Adrenal gland (tissue), 12 donors: ENCODE results near the gene PAMR1. TPM values are rescaled to one million over a fixed set of nuclear protein-coding genes. Genes with fewer than 3 reads are reported as not detected.

Experiments used
- DNase-seq, 7 donors: peaks; one replicate each; pipeline ENCODE4 v3.0.0-alpha.2; 2019 to 2020
- H3K27ac ChIP-seq, 5 donors: fragments of 200-600 bp; sonication (generic) in 4 of 5; 1 replicate in 3 of 5; 2 replicates in 2 of 5; pipeline versions ENCODE4 v1.5.1 to v1.8.0; 2016 to 2020; ENCODE audit warnings: mild to moderate bottlenecking in 1 of 5
- H3K27me3 ChIP-seq: fragments of 200-600 bp; 2 replicates; pipeline ENCODE4 v1.8.0; 2021
- H3K36me3 ChIP-seq, 2 donors: fragments of 200-600 bp; replicated peaks in 1 of 2; 1 replicate in 1 of 2; 2 replicates in 1 of 2; pipeline versions ENCODE4 v1.5.1 to v1.8.0; 2018 to 2022
- H3K4me1 ChIP-seq, 2 donors: fragments of 200-600 bp; replicated peaks in 1 of 2; 1 replicate in 1 of 2; 2 replicates in 1 of 2; pipeline versions ENCODE4 v1.5.1 to v1.8.0; 2018 to 2021
- H3K4me3 ChIP-seq, 4 donors: fragments of 200-600 bp; sonication (generic) in 3 of 4; one replicate each; pipeline ENCODE4 v1.5.1; 2016 to 2018
- H3K9me3 ChIP-seq, 3 donors: fragments of 200-600 bp; sonication (generic) in 1 of 3; replicated peaks in 1 of 3; 1 replicate in 2 of 3; 2 replicates in 1 of 3; pipeline versions ENCODE4 v1.5.1 to v1.8.0; 2016 to 2021
- POLR2A ChIP-seq, 2 donors: fragments of 450-650 bp; IDR thresholded peaks; one replicate each; pipeline ENCODE4 v1.6.1; 2017; ENCODE audit warnings: antibody characterized with exemption in 2 of 2, mild to moderate bottlenecking in 2 of 2, moderate library complexity in 1 of 2
- WGBS, 4 donors: extraction: QIAGEN DNeasy Blood & Tissue Kit in 2 of 4; methylation state at CpG; one replicate each; pipeline versions ENCODE4 v1.1.5 to v1.1.7; 2013 to 2017; 5-methylcytosine and 5-hydroxymethylcytosine counted together
- intact Hi-C, 2 donors: fragments of 100-400 bp; cut with DNase I; formaldehyde crosslinking; loops; one replicate each; pipeline versions ENCODE4 v1.14.1 to v1.15.0; 2022 to 2023
- polyA plus RNA-seq, 3 donors: library from polyadenylated mRNA; stranded (reverse); fragments of 200-250 nt in 2 of 3; fragments of 350-450 nt in 1 of 3; fragmentation: Illumina TruSeq in 1 of 3; extraction: RNeasy Lipid Tissue Mini Kit (QIAGEN cat#74804) in 1 of 3; gene quantifications; one replicate each; pipeline ENCODE4 v1.2.3, GENCODE V29; 2013 to 2014
- total RNA-seq, 9 donors: library from RNA; depleted of rRNA in 4 of 9; stranded (reverse); fragments of >200 nt in 4 of 9; fragments of 120-200 nt in 1 of 9; fragmentation: NEBNext Ultra II Directional in 1 of 9; extraction: Animal tissue kit (Norgen Biotek cat#: 25700) in 1 of 9; gene quantifications; one replicate each; pipeline versions ENCODE4 v1.1.0 to v1.2.4, GENCODE V29; 2013 to 2023
- TF ChIP-seq, protein P1 (sequence below), 6 experiments: fragments of 450-650 bp in 4 of 6; fragments of 200-600 bp in 2 of 6; sonication (generic) in 1 of 6; IDR thresholded peaks; 1 replicate in 5 of 6; 2 replicates in 1 of 6; pipeline versions ENCODE4 v1.5.1 to v1.8.0; 2016 to 2021; ENCODE audit warnings: antibody characterized with exemption in 6 of 6, mild to moderate bottlenecking in 2 of 6, moderate library complexity in 1 of 6
- donor health status: healthy with polysubstance abuse.
- donor health status: Bipolar disorder and iron deficiency.
- donor health status: DM: yes; HTN: yes; CAD: no.
- donor health status: DM: no; HTN: no; CAD: no.
- donor health status: DM: no; HTN: no; CAD: no.
- donor health status: DM: yes; HTN: yes; CAD: no.

Gene PAMR1
- total and polyA plus RNA-seq, 12 donors, result 4.3 to 25.7 (median 11.2) TPM

DNA sequence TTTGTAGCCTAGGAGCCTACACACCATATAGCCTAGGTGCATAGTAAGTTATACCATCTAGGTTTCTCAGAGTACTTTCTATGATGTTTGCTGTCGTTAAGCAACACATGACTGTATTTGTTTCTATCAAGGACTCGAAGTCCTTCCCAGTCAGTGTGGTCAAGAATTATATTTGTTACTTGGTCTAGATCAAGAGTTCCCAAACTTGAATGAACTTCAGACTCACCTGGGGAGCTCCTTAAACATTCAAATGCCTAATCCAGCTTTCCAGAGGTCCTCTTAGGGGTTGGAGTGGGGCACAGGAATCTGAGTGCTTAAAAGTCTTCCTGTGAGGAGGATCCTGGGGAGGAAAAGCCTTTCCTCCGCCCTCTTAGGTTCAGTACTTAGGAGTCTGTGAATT is 41.5 kb upstream of the PAMR1 start:
- WGBS, 4 donors, result 62 to 89% (median 80%) methylated on average over 3 of the region's 3 CpGs
- intact Hi-C loops, result no loop called here
- TF ChIP-seq, protein P1, sequence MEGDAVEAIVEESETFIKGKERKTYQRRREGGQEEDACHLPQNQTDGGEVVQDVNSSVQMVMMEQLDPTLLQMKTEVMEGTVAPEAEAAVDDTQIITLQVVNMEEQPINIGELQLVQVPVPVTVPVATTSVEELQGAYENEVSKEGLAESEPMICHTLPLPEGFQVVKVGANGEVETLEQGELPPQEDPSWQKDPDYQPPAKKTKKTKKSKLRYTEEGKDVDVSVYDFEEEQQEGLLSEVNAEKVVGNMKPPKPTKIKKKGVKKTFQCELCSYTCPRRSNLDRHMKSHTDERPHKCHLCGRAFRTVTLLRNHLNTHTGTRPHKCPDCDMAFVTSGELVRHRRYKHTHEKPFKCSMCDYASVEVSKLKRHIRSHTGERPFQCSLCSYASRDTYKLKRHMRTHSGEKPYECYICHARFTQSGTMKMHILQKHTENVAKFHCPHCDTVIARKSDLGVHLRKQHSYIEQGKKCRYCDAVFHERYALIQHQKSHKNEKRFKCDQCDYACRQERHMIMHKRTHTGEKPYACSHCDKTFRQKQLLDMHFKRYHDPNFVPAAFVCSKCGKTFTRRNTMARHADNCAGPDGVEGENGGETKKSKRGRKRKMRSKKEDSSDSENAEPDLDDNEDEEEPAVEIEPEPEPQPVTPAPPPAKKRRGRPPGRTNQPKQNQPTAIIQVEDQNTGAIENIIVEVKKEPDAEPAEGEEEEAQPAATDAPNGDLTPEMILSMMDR (IDR thresholded peaks at IDR 0.05), result no peak
- TF ChIP-seq POLR2A (IDR thresholded peaks at IDR 0.05), result no peak
- no peaks in the 10 kb centered on the region for H3K4me1 ChIP-seq
- H3K27me3 ChIP-seq, result no peaks in the 10 kb centered on the region
- H3K36me3 ChIP-seq, result no peaks in the 10 kb centered on the region
- no peak overlapping the region for H3K27ac ChIP-seq
- no peak for DNase-seq
- H3K9me3 ChIP-seq, result peaks cover 0 to 4% (median 0%) of the 10 kb centered on the region in 3 donors
- H3K4me3 ChIP-seq, result no peak overlapping the region

DNA sequence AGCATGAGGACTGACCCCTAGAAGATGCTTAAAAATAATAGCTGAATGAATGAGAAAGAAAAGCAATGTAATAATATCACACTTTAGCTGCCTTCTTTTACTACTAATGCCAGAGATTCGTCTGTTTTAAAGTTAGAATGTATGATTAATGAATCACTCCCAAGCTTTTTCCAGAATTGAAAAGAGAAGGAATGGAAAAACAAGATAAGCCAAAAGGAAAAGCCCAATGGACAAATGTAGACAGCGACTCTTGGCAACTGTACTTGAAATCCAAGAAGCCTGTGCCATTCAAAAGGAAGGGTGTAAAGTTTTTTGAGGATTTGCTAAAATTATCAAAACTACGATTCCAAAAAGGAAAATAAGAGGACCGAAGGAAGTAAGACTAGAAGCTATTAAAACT is 40.8 kb upstream of the PAMR1 start:
- no peak for DNase-seq
- 51 to 60% (median 53%) methylated on average over 4 of the region's 4 CpGs for WGBS, 4 donors
- intact Hi-C loops, result no loop called here

DNA sequence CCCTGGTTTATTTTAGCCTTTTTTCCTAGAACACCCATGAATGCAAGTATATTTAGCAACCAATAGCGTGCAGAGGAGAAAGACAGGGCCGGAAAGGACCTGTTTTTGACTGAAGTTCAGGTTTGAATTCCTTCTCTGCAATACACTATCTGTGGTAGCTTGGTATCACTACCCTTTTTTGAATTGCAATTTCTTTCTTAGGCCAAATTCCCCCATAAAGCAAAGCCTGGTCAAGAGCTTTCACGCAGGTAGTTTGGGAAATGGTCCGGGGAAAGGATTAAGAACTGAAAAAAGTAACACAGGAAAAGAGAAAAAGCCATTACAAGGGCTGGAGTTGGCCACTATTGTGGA is 38.8 kb upstream of the PAMR1 start:
- WGBS, 4 donors, result 58 to 72% (median 67%) methylated on average over 4 of the region's 4 CpGs
- intact Hi-C loops, result no loop called here
- Histone ChIP-seq H3K27me3 (no peaks in the 10 kb centered on the region), H3K9me3 (no peaks in the 10 kb centered on the region), H3K27ac (no peak overlapping the region), H3K36me3 (no peaks in the 10 kb centered on the region), H3K4me3 (no peak overlapping the region), H3K4me1 (no peaks in the 10 kb centered on the region)
- TF ChIP-seq POLR2A (IDR thresholded peaks at IDR 0.05), result no peak
- TF ChIP-seq, protein P1 (IDR thresholded peaks at IDR 0.05), result no peak
- no peak for DNase-seq

More for the DNA sequence above, 40.8 kb upstream of the PAMR1 start:
- H3K4me3 ChIP-seq, result no peak overlapping the region
- H3K4me1 ChIP-seq, result no peaks in the 10 kb centered on the region
- H3K9me3 ChIP-seq, result peaks cover 0 to 4% (median 0%) of the 10 kb centered on the region in 3 donors
- H3K27ac ChIP-seq, result no peak overlapping the region
- no peak for TF ChIP-seq POLR2A (IDR thresholded peaks at IDR 0.05)
- TF ChIP-seq, protein P1 (IDR thresholded peaks at IDR 0.05), result no peak
- no peaks in the 10 kb centered on the region for H3K36me3 ChIP-seq
- H3K27me3 ChIP-seq, result no peaks in the 10 kb centered on the region

DNA sequence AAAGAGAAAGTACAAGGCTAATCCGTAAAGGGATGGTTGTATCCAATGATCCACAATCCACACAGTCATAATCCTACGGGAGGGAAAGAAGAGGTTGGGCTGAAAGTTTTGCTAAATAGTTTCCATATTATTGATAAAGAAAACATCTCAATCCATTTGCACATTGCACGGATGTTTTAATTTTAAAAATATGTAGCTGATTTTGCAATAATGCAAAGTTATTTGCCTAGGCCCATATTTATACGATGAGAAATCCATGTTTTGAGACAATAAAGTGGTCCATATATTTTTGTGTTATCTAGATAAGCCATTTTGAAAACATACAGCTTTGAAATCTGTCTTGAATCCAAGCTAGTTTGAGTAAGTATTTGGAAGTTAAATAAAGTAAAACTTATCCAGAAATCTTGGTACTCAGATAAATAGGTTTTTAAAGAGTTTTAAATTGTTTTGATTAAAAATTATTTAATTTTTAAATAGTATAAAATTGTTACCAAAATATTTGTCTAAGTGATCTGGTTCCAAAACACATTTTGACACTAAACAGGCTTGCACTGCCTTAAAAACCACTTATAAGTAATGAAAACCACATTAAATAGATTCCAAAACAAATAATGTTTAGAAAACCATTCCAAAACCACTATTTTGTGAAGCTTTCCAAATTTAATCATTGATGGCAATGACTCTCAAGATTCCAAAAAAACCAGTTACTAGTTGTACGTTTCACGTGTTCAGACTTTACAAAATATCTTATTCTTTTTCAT is 38.2 kb upstream of the PAMR1 start:
- Histone ChIP-seq H3K4me3 (no peak overlapping the region), H3K27me3 (no peaks in the 10 kb centered on the region), H3K36me3 (no peaks in the 10 kb centered on the region), H3K27ac (no peak overlapping the region), H3K4me1 (no peaks in the 10 kb centered on the region), H3K9me3 (no peaks in the 10 kb centered on the region)
- TF ChIP-seq, protein P1 (IDR thresholded peaks at IDR 0.05), result no peak
- TF ChIP-seq POLR2A (IDR thresholded peaks at IDR 0.05), result no peak
- intact Hi-C loops, result no loop called here
- no peak for DNase-seq
- WGBS, 4 donors, result 65 to 78% (median 71%) methylated on average over 6 of the region's 6 CpGs
